ENCODE results near the gene ETFB. TPM values are rescaled to one million over a fixed set of nuclear protein-coding genes. Genes with fewer than 3 reads are reported as not detected.

ETFB gene
- total RNA-seq, 1 donor from 2014 or later = 114 TPM

DNA sequence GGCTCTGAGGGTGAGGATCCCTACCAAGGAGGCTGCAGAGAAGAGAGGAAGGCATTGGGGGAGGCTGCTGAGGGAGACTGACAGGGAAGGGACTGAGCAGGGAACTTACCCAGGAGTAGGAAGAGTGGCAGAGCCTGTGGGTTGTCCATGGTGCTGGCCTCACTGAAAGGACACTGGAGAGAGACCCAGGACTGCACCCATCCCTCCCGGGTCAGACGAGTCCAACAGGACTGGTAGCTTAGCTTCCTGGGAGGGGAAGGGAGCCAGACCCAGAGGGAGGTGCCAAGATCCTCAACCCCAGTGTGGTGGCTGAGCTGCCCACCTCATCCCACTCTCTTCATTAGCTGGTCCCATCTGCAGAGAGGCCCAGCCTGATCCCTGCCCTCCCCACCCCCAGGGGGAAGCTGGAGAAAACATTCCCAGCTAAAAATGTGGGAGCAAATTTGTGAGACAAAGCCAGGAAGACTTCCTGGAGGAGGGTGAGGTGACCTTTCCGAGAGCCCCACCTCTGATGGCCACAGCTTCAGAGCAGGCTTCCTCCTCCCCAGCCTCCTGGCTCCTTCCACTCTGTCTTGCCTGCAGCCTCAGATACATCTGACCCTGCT is 24.1 kb downstream of the ETFB start, which contains the start of gene VSIG10L:
TSS of gene VSIG10L (minus strand) at position 164 of the 605 bp plus-strand sequence. CDS start at position 149, 15 bp downstream.
- intact Hi-C loops (cut with DNase I) = no loop called here
- H3K9me3 ChIP-seq = no peaks in the 10 kb centered on the region
- H3K4me3 ChIP-seq = peak within 1 kb of the TSS; percentile 47 to 81
- DNase-seq (ENCODE audit: extremely low spot score in 2 of 2) = no peak
- H3K27ac ChIP-seq = peak within 1 kb of the TSS; percentile 84
- H3K27me3 ChIP-seq = no peaks in the 10 kb centered on the region
- H3K36me3 ChIP-seq = peaks cover 0 to 12% of the 10 kb centered on the region in 2 donors
- H3K4me1 ChIP-seq = peaks cover 21% of the 10 kb centered on the region
- no peak for TF ChIP-seq POLR2AphosphoS5 (IDR thresholded peaks at IDR 0.05; ENCODE audit: insufficient read depth in 1 of 2, low read depth in 1 of 2)
- TF ChIP-seq CTCF (IDR thresholded peaks at IDR 0.05) = no peak
- no peak for TF ChIP-seq POLR2A (IDR thresholded peaks at IDR 0.05)

GRCh38 chr19:51341066-51341465 is 25.1 kb downstream of the ETFB start:
- Histone ChIP-seq H3K9me3 (no peaks in the 10 kb centered on the region), H3K27ac (peak overlapping the region; percentile 84), H3K4me3 (peak overlapping the region; percentile 47 to 81), H3K27me3 (no peaks in the 10 kb centered on the region), H3K4me1 (peaks cover 21% of the 10 kb centered on the region), H3K36me3 (peaks cover 0 to 7% of the 10 kb centered on the region in 2 donors)
- TF ChIP-seq POLR2A (IDR thresholded peaks at IDR 0.05) = no peak
- TF ChIP-seq POLR2AphosphoS5 (IDR thresholded peaks at IDR 0.05; ENCODE audit: insufficient read depth in 1 of 2, low read depth in 1 of 2) = no peak
- no peak for TF ChIP-seq CTCF (IDR thresholded peaks at IDR 0.05)
- intact Hi-C loops (cut with DNase I) = no loop called here
- DNase-seq (ENCODE audit: extremely low spot score in 2 of 2) = no peak

GRCh38 chr19:51339687-51340656 is 26.2 kb downstream of the ETFB start:
- intact Hi-C loops (cut with DNase I) = loop anchor here (10.0 kb wide), 2 partner anchors 55 to 245 kb away; partner anchors contain the start of gene C19orf84
- peak; percentile 98 to 99 for DNase-seq (ENCODE audit: extremely low spot score in 2 of 2)
- Histone ChIP-seq H3K9me3 (no peaks in the 10 kb centered on the region), H3K27me3 (no peaks in the 10 kb centered on the region), H3K4me1 (peaks cover 21% of the 10 kb centered on the region), H3K27ac (peak overlapping the region; percentile 84), H3K36me3 (peaks cover 0 to 2% of the 10 kb centered on the region in 2 donors), H3K4me3 (peak overlapping the region; percentile 47 to 81)
- no peak for TF ChIP-seq CTCF (IDR thresholded peaks at IDR 0.05)
- TF ChIP-seq POLR2AphosphoS5 (IDR thresholded peaks at IDR 0.05; ENCODE audit: insufficient read depth in 1 of 2, low read depth in 1 of 2) = peak; percentile 39 to 52
- TF ChIP-seq POLR2A (IDR thresholded peaks at IDR 0.05) = peak in 1 of 2 donors; percentile 60

- no peak for DNase-seq (ENCODE audit: extremely low spot score in 2 of 2)
- Histone ChIP-seq H3K36me3 (no peaks in the 10 kb centered on the region), H3K27ac (peak overlapping the region; percentile 84), H3K9me3 (no peaks in the 10 kb centered on the region), H3K4me1 (peaks cover 21% of the 10 kb centered on the region), H3K4me3 (peak overlapping the region; percentile 47 to 81), H3K27me3 (no peaks in the 10 kb centered on the region)
- TF ChIP-seq POLR2AphosphoS5 (IDR thresholded peaks at IDR 0.05; ENCODE audit: insufficient read depth in 1 of 2, low read depth in 1 of 2) (no peak), POLR2A (IDR thresholded peaks at IDR 0.05) (no peak), CTCF (IDR thresholded peaks at IDR 0.05) (no peak)
- intact Hi-C loops (cut with DNase I) = loop anchor here (10.0 kb wide), 2 partner anchors 56 to 244 kb away; partner anchors contain the start of gene C19orf84
Measured at GRCh38 chr19:51339313-51339686, 26.9 kb downstream of the ETFB start.

Data from vagina (tissue), 2 donors.